ENCODE results near the gene PKD2L1.
A peak's percentile ranks its signal among the peaks of the same experiment; 100 is the strongest.
"Not testable (repeated sequence)": the region's sequence is repeated elsewhere in the genome, so short reads cannot be mapped to it uniquely, and the experiment has no call there.

The PKD2L1 gene

GRCh38 chr10:100330079-100330478, at the start of gene PKD2L1:
PKD2L1 (minus strand) TSS chr10:100330228; CDS start chr10:100330103, 125 bp downstream.
- no peak for TF ChIP-seq CTCF (IDR thresholded peaks at IDR 0.05; ENCODE audit: low read depth, low read length, missing control alignments)
- DNase-seq (ENCODE audit: low read depth) = no peak
- no peak within 1 kb of the TSS for H3K4me3 ChIP-seq (ENCODE audit: low read depth, low read length)
- in situ Hi-C loops (cut with HindIII; ENCODE audit: low sequenced_read_pairs) = loop anchor here (25.0 kb wide), 1 partner anchor 557 kb away; no protein-coding TSS in a partner anchor

- H3K4me3 ChIP-seq (ENCODE audit: low read depth, low read length) = no peak overlapping the region
- DNase-seq (ENCODE audit: low read depth) = no peak
- in situ Hi-C loops (cut with HindIII; ENCODE audit: low sequenced_read_pairs) = no loop called here
- TF ChIP-seq CTCF (IDR thresholded peaks at IDR 0.05; ENCODE audit: low read depth, low read length, missing control alignments) = no peak
Measured at GRCh38 chr10:100377830-100378229, 47.8 kb upstream of the PKD2L1 start.

GRCh38 chr10:100376656-100377055, 46.6 kb upstream of the PKD2L1 start:
- in situ Hi-C loops (cut with HindIII; ENCODE audit: low sequenced_read_pairs); DNase-seq (ENCODE audit: low read depth): not testable (repeated sequence)

GRCh38 chr10:100374677-100375353, 44.8 kb upstream of the PKD2L1 start:
- DNase-seq (ENCODE audit: low read depth); in situ Hi-C loops (cut with HindIII; ENCODE audit: low sequenced_read_pairs): not testable (repeated sequence)
- H3K4me3 ChIP-seq (ENCODE audit: low read depth, low read length) = peak overlapping the region; percentile 41

More at GRCh38 chr10:100376656-100377055, 46.6 kb upstream of the PKD2L1 start:
- not testable (repeated sequence) for H3K4me3 ChIP-seq (ENCODE audit: low read depth, low read length)

GRCh38 chr10:100374200-100374655, 44.2 kb upstream of the PKD2L1 start:
- DNase-seq (ENCODE audit: low read depth) = no peak
- H3K4me3 ChIP-seq (ENCODE audit: low read depth, low read length) = peak overlapping the region; percentile 41
- in situ Hi-C loops (cut with HindIII; ENCODE audit: low sequenced_read_pairs) = no loop called here
- no peak for TF ChIP-seq CTCF (IDR thresholded peaks at IDR 0.05; ENCODE audit: low read depth, low read length, missing control alignments)

GRCh38 chr10:100373298-100374199, 43.5 kb upstream of the PKD2L1 start:
- H3K4me3 ChIP-seq (ENCODE audit: low read depth, low read length) = peak overlapping the region; percentile 41
- no peak for TF ChIP-seq CTCF (IDR thresholded peaks at IDR 0.05; ENCODE audit: low read depth, low read length, missing control alignments)
- peak; percentile 99 for DNase-seq (ENCODE audit: low read depth)
- in situ Hi-C loops (cut with HindIII; ENCODE audit: low sequenced_read_pairs) = no loop called here

- TF ChIP-seq CTCF (IDR thresholded peaks at IDR 0.05; ENCODE audit: low read depth, low read length, missing control alignments) = no peak
- H3K4me3 ChIP-seq (ENCODE audit: low read depth, low read length) = peak overlapping the region; percentile 41
- in situ Hi-C loops (cut with HindIII; ENCODE audit: low sequenced_read_pairs) = no loop called here
Measured at GRCh38 chr10:100372415-100373297, 42.6 kb upstream of the PKD2L1 start.

More at GRCh38 chr10:100372415-100373297, 42.6 kb upstream of the PKD2L1 start:
- DNase-seq (ENCODE audit: low read depth) = no peak
